Right atrium auricular region (tissue), 2 donors: Measurements from ENCODE around the gene DLGAP1. TPM values are rescaled to one million over a fixed set of nuclear protein-coding genes. Genes with fewer than 3 reads are reported as not detected.

ENCODE experiments used
- DNase-seq: peaks from one replicate; pipeline ENCODE4 v3.0.0-alpha.2; 2019; ENCODE audit warnings: low spot score
- H3K27ac ChIP-seq, 2 donors: fragments of 200-600 bp; sonication (generic); 1 replicate in 1 of 2; 2 replicates in 1 of 2; pipeline ENCODE4 v1.5.1; 2016 to 2019
- H3K27me3 ChIP-seq, 2 donors: fragments of 200-600 bp; sonication (generic); one replicate each; pipeline versions ENCODE4 v1.5.1 to v1.6.0; 2017 to 2019
- H3K36me3 ChIP-seq: fragments of 200-600 bp; sonication (generic); one replicate; pipeline ENCODE4 v1.5.1; 2016
- H3K4me1 ChIP-seq, 2 donors: fragments of 200-600 bp; sonication (generic); one replicate each; pipeline versions ENCODE4 v1.5.1 to v1.6.0; 2017 to 2019
- H3K4me3 ChIP-seq, 2 donors: fragments of 200-600 bp; sonication (generic); 1 replicate in 1 of 2; 2 replicates in 1 of 2; pipeline ENCODE4 v1.5.1; 2017 to 2019; ENCODE audit warnings: mild to moderate bottlenecking in 1 of 2, moderate library complexity in 1 of 2
- H3K9me3 ChIP-seq, 2 donors: fragments of 200-600 bp; sonication (generic); one replicate each; pipeline ENCODE4 v1.5.1; 2019
- total RNA-seq, 2 donors: library from RNA; depleted of rRNA; stranded (reverse); fragments of >200 nt; gene quantifications; one replicate each; pipeline ENCODE4 v1.1.0, GENCODE V29; 2016
- TF ChIP-seq, protein P1 (sequence below), 2 donors: fragments of 200-600 bp; sonication (generic); IDR thresholded peaks; one replicate each; pipeline ENCODE4 v1.5.1; 2019; ENCODE audit warnings: antibody characterized with exemption in 2 of 2

The DLGAP1 gene
- total RNA-seq, 2 donors from 2014 or later, result 0.56 to 1.1 TPM

DNA sequence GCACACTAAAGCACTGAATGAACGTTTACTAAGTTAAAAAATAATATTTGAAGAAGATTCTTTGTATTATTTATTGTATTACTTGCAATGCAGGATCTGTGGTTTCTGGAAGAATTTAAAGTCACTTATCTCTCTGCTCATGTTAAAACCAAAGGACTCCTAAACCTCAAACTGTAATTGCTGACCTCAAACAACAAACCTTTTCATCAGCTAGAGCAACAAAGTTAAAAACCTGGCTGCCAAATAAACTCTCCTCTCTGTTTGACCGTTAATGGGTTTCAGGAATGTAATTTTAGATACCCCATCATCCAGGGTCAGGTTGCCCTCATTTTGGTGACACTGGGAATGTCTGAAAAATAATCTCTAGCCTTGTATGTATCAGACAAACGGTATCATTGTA lies 766.0 kb downstream of the DLGAP1 start:
- Histone ChIP-seq H3K27me3 (no peaks in the 10 kb centered on the region), H3K9me3 (peaks cover 0 to 6% of the 10 kb centered on the region in 2 donors), H3K4me3 (no peak overlapping the region), H3K4me1 (no peaks in the 10 kb centered on the region), H3K27ac (no peak overlapping the region), H3K36me3 (no peaks in the 10 kb centered on the region)
- TF ChIP-seq, protein P1, sequence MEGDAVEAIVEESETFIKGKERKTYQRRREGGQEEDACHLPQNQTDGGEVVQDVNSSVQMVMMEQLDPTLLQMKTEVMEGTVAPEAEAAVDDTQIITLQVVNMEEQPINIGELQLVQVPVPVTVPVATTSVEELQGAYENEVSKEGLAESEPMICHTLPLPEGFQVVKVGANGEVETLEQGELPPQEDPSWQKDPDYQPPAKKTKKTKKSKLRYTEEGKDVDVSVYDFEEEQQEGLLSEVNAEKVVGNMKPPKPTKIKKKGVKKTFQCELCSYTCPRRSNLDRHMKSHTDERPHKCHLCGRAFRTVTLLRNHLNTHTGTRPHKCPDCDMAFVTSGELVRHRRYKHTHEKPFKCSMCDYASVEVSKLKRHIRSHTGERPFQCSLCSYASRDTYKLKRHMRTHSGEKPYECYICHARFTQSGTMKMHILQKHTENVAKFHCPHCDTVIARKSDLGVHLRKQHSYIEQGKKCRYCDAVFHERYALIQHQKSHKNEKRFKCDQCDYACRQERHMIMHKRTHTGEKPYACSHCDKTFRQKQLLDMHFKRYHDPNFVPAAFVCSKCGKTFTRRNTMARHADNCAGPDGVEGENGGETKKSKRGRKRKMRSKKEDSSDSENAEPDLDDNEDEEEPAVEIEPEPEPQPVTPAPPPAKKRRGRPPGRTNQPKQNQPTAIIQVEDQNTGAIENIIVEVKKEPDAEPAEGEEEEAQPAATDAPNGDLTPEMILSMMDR (IDR thresholded peaks at IDR 0.05), result no peak
- DNase-seq, result no peak

DNA sequence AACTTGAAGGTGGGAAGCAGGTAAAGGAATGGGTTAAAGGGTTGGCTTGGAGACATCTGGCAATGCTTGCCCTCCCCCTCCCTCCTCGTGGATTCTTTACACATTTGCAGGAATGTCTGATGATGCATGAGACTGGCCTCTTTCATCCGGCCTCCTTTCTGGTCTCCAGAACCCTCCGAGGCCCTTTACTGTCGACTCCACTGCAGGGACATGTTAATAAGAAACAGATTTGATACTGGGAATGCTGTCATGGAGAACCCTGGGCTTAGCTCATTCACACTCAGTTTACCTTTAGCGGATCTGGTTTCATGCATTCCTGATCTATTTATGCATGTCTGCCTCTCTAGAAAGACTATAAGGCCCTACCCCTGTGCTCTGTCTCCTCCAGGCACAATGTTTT lies 766.4 kb downstream of the DLGAP1 start:
- TF ChIP-seq, protein P1 (IDR thresholded peaks at IDR 0.05), result no peak
- peaks cover 0 to 6% of the 10 kb centered on the region in 2 donors for H3K9me3 ChIP-seq
- DNase-seq, result no peak
- no peak overlapping the region for H3K27ac ChIP-seq
- no peaks in the 10 kb centered on the region for H3K4me1 ChIP-seq
- no peaks in the 10 kb centered on the region for H3K27me3 ChIP-seq
- H3K4me3 ChIP-seq, result no peak overlapping the region
- no peaks in the 10 kb centered on the region for H3K36me3 ChIP-seq

DNA sequence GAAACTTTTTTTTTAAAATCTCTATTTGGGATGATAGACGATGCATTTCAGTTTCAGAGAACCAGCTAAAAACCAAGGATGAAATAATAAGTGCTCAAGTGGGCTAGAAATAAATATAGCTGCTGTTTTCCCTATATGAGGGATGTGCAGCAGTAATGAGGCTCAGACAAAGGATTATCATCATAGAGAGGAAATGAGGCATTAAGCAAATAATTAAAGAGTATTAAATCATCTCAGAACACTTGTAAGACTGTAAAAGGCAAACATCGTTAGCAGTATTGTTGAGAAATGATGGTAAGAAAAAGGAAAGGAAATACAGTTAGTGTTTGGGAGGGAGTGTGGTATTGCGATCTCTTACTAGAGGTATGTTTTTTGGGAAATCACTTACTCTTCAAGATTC lies 771.6 kb downstream of the DLGAP1 start:
- H3K27ac ChIP-seq, result no peak overlapping the region
- H3K4me1 ChIP-seq, result no peaks in the 10 kb centered on the region
- no peaks in the 10 kb centered on the region for H3K27me3 ChIP-seq
- H3K9me3 ChIP-seq, result peaks cover 0 to 6% of the 10 kb centered on the region in 2 donors
- no peak overlapping the region for H3K4me3 ChIP-seq
- TF ChIP-seq, protein P1 (IDR thresholded peaks at IDR 0.05), result no peak
- H3K36me3 ChIP-seq, result no peaks in the 10 kb centered on the region
- DNase-seq, result no peak

DNA sequence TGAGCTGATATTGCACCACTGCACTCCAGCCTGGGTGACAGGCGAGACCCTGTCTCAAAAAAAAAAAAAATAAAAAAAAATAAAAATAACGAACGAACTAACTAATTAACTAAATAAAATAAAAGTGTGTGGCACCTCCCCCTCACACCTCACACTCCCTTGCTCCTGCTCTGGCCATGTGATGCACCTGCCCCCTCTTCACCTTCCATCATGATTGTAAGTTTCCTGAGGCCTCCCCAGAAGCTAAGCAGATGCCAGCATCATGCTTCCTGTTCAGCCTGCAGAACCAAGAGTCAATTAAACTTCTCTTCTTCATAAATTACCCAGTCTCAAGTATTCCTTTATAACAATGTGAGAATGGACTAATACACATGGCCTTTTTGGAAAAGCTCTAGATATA lies 773.0 kb downstream of the DLGAP1 start:
- Histone ChIP-seq H3K4me3 (no peak overlapping the region), H3K4me1 (no peaks in the 10 kb centered on the region), H3K27me3 (no peaks in the 10 kb centered on the region), H3K9me3 (peaks cover 0 to 6% of the 10 kb centered on the region in 2 donors), H3K36me3 (no peaks in the 10 kb centered on the region), H3K27ac (no peak overlapping the region)
- no peak for DNase-seq
- TF ChIP-seq, protein P1 (IDR thresholded peaks at IDR 0.05), result no peak

DNA sequence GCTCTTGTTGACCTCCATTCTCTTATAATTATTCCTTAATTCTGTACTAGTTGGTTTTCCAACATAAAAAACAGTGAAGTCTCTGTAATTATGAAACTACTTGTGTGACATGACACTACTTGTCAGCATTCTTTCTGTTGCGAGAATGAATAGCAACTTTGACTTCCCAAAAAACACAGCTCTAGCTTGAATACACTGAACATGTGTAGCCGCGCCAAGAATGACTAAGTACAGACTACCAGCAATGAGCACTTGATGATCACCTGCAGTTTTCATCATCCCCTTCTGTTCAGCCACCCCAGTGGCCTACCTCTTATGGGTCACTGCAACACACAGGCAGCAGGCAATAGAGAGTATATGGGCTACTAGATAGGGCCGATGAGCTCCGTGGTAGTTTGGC lies 775.9 kb downstream of the DLGAP1 start:
- DNase-seq, result no peak
- Histone ChIP-seq H3K27ac (no peak overlapping the region), H3K27me3 (no peaks in the 10 kb centered on the region), H3K4me1 (no peaks in the 10 kb centered on the region), H3K36me3 (no peaks in the 10 kb centered on the region), H3K9me3 (no peaks in the 10 kb centered on the region), H3K4me3 (no peak overlapping the region)
- TF ChIP-seq, protein P1 (IDR thresholded peaks at IDR 0.05), result no peak

DNA sequence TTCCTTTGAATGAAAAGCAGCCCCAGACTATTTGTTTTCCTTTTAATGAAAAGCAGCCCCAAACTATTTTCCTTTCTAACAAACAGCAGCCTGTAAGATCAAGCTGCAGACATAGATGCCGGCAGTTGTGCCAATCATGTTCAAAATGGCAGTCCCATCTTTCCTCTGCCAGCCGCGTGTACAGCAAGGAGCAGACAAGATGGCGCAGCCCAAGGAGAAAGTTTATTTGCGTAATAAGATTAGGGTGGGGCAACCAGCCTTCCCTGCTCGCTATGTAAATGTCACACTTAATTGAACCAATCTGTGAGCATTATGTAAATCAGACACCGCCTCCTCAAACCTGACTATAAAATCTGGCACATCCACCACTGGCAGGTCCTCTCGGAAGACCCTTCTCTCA lies 779.1 kb downstream of the DLGAP1 start:
- Histone ChIP-seq H3K27ac (no peak overlapping the region), H3K9me3 (no peaks in the 10 kb centered on the region), H3K36me3 (no peaks in the 10 kb centered on the region), H3K4me3 (no peak overlapping the region), H3K4me1 (no peaks in the 10 kb centered on the region), H3K27me3 (no peaks in the 10 kb centered on the region)
- no peak for DNase-seq
- TF ChIP-seq, protein P1 (IDR thresholded peaks at IDR 0.05), result no peak
